GOT3 (cell line): ENCODE data around the gene PTGDS.

Source experiments
- DNase-seq: peaks from one replicate; lab custom pipeline; 2025; ENCODE audit warnings: mixed read lengths; lab: John Stamatoyannopoulos, UW

The PTGDS gene

DNA sequence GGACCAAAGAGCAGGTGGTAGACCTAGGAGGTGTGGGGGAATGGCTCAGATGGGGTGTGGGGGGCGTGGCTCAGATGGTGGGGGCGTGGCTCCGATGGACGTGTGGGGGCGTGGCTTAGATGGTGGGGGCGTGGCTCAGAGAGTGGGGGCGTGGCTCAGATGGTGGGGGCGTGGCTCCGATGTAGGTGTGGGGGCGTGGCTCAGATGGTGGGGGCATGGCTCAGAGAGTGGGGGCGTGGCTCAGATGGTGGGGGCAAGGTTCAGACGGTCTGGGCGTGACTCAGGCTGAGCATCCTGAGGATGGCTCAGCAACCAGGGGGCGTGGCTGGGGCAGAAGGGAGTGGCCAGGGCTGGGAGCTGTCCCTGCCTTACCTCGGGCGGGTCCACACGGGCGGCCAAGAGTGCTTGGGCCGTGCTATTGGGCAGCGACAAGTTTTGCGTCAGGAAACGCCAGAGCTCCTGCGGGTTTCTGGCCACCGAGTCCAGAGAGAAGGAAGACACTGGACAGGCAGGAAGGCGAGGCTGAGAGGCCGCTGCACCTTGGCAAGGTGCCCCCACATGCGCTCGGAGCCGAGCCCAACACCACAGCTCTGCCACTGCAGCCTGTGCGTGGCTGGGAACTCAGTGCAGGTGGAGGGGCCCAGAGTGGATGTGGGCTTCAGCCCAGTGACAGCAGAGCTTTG lies 44.8 kb downstream of the PTGDS start:
- DNase-seq: no peak

DNA sequence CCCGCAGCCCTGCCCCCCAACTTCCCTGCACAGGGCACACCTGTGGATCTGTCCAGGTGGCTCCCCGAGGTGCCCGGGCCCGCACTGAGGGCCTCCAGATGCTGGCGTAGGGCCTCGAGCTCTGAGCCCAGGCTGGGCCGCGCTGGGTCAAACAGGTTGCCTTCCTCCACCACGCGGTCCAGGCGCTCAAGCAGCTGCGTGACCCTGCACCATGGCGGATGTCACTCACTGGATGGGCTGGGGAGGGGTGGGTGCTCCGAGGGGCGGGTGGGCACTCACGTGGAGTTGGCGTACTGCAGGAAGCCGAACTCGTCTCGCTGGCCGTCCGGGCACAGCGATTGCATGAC lies 45.3 kb downstream of the PTGDS start:
- DNase-seq: no peak

DNA sequence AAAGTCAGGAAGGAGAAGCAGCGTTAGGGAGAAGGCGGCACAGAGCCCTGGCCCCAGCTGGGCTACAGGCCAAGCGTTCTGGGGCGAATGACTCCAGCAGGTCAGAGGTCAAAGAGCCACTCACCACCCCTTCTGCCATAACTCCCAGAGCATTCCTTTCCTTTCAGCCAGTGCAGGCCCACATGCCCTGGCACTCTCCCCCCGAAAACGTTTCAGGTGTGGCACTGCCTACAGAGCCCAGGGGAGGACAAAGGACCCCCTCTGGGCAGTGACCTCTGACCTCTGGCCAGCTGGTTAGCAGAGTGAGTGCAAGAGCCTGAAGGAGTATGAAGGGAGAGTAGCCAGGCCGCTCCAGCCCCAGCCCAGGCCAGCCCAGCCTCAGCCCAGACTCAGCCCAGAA lies 45.9 kb downstream of the PTGDS start:
- no peak for DNase-seq

DNA sequence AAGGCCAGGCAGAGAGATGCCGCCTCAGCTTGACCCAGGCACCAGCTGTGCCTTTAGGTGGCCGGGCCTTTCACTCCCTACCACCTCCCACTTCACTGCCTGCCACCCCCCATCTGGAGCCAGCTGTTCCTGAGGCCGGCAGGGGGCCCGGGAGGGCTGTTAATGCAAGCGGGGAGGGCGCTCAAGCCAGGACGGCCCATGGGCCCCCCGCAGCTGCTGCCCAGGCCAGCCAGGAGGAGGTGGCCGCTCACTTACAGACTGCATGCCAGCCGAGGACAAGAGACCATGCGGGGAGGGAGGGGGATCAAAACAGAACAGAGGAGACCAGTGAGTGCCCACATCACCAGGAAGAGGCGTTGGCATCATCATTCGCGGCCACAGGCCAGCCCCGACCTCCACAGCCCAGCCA lies 46.3 kb downstream of the PTGDS start:
- no peak for DNase-seq

DNA sequence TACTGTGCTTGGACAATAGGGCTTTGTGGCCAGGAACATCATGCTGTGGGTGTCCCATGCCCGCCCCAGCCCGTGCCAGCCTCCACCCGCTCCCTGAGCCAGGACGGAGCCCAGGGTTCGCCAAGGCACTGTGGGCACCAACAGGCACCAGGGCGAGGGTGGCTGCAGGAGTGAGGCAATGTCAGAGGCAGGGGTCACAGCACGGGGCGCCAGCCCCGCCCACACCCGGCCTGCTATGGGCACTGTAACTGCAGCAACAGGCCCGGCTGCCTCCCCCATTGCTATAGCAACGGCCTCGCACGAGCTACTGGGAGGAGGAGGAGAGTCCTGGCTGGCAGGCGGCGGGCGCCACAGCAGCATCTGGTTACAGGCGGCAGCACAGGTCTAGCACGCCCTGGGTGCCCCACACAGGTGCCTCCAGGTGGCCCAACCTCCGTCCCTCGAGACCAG lies 48.2 kb downstream of the PTGDS start:
- DNase-seq: no peak

DNA sequence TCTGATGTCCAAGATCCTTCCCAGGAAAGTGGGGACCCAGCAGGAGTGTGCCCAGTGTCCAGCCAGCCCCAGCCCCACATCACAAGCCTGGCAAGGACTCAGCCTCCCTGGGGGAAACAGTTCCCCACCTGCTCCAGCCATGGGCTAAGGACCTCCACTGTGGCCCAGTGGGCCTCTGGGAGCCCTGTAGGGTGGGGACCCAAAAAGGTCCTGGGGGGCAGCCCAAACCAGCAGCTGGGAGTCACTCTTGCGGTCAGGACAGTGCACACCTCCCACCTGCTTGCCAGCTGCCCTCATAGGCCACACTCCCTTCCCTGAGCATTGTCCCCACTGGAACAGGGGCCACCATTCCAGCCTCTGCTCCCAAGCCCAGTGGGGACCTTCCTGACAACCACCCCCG lies 49.1 kb downstream of the PTGDS start:
- no peak for DNase-seq

DNA sequence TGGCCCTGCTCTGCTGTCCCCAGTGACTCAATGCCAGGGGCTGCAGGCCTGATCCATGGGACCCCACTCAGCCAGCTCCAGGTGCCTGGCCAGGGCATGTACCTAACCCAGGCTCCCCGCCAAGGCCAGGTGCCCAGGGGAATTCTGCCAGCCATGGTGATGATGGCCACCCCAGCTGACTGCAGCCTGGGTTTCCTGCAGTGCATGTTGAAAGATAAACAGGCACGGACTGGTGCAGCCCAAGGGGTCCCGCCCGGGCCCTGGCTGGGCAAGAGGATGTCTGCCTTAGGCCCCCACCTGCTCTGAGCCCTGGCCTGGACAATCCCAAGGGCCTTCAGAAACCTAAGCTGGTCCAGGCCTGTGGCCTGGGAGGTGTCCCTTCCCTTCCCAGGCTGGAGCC lies 49.5 kb downstream of the PTGDS start:
- DNase-seq: no peak

DNA sequence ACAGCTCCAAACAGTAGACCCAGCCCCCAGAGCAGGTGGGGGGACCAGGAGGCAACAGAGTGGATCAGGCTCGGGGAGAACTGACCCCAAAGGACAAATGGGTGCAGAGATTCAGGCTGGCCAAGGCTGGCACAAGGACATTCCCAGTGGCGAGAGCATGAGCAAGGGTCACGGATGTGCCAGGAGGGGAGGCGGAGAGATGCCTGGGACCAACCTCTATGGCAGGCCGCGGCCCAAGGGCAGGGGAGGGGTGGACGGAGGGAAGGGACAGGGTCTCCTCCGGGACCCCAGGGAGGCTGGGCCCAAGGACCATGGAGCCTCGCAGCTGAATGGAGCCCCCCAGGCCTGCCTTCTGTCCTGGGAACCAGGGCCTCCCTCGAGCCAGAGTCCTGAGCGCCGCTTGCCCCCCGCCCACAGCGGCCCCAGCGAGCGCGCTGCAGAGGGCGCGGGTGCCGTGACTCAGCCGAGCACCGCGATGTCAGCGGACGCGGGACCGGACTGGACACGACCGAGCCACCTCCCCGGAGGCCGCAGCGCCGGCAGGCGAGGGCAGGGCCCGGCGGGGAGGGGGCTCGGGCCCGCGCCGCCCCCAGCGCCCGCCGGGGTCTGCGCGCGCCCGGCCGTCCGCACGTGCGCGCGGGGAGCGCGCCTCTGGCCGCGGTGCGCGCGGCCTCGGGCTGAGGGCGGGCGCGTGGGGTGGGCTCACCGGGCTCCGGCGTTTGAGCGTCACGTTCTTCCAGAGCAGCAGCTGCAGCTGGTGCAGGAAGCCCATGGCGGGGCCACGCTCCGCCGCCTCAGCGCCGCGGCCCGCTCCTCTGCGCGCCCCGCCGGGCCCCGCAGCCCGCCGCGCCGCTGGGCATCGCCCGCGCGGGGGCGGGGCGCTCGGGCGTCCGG lies 50.3 kb downstream of the PTGDS start, which contains the start of gene ABCA2:
Gene ABCA2, minus strand, starts transcription at position 869 of the 894 bp plus-strand sequence. Its CDS starts 97 bp downstream, at position 772.
- DNase-seq: no peak

DNA sequence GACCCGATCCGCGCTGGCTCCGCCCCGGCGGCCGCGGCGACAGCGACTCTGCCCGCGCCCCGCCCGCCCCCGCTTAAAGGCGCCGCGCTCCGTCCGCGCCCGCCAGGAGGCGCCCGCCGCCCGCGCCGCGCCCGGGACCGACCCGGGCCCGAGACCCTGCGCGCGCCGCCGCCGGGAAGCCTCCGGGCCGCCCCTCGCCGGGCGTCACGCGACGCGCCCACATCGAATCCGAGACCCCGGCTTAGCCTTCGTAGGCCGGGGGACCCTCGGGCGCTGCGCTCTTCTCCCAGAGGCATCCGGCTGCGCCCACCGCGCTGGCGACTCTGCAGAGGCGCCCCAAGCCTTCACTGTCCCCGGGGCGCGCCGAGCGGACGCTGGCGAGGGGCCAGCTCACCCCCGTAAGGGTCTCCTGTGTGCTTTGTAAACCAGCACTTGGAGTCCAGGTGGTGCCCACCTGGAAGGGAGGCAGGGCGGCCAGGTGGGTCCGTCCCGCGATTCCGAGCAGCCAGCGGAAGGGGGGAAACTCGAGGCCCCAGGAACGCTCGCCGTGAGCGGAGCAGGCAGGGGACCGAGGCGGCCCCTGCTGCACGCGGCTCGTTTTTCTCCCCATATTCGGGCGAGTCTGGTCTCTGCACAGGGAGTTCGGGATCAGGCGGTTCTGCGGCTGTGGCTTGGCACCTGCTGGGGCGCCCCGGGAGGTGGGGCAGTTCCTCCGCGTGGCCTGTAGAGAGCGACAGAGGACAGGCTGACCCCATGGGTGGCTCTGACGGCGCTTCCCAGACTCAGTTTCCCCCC lies 51.2 kb downstream of the PTGDS start:
- no peak for DNase-seq

DNA sequence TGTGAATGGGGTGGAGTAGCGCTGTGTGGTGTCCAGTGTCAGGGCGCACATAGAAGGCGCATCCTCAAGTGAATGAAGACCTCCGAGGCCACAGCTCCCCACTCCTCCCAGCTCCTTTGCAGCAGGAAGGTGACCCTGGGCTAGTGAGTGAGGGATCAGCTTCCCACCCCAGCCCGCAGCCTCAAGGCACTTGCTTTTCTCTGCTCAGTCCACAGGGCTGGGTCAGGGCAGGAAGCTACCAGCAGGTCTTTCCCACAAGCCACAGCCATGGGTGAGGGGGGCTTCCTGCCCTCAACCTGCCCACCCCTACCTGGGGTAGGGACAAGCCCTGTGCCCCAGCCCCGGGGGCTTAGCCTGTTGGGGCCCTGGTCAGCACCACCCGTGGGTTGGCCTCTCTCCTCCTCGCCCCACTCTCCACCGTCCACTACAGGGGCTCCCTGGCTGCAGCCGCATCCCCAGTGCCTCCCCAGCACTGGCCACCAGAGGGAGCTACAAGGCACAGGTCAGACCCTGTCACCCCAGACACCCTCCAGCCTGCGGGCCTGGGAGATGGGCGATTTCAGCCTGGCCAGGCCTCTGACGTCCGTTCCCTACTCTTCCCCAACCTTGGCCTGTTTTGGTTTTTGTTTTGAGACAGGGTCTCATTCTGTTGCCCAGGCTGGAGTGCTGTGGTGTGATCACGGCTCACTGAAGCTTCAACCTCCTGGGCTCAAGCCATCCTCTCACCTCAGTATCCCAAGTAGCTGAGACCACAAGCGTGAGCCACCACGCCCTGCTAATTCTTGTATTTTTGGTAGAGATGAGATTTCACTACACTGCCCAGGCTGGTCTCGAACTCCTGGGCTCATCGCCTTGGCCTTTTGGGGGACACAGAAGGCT lies 52.0 kb downstream of the PTGDS start:
- no peak for DNase-seq

DNA sequence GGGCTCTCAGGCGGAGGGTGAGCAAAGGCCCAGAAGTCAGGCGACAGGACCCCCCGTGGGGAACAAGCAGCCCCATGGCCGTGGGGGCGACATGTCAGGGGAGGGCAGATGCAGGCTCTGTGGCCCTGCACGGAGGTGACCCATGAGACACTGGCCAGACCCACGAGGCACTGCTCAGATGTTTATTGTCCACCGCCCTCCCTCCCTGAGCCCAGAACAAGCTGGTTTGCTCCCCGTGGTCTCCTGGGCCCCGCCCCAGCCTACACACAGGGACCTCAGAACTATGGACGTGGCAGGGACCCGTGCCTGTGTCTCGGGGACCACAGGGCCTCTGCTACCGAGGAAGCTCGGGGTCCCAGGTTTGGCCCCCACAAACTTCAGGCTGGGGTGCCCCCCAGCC lies 52.7 kb downstream of the PTGDS start:
- DNase-seq: no peak

DNA sequence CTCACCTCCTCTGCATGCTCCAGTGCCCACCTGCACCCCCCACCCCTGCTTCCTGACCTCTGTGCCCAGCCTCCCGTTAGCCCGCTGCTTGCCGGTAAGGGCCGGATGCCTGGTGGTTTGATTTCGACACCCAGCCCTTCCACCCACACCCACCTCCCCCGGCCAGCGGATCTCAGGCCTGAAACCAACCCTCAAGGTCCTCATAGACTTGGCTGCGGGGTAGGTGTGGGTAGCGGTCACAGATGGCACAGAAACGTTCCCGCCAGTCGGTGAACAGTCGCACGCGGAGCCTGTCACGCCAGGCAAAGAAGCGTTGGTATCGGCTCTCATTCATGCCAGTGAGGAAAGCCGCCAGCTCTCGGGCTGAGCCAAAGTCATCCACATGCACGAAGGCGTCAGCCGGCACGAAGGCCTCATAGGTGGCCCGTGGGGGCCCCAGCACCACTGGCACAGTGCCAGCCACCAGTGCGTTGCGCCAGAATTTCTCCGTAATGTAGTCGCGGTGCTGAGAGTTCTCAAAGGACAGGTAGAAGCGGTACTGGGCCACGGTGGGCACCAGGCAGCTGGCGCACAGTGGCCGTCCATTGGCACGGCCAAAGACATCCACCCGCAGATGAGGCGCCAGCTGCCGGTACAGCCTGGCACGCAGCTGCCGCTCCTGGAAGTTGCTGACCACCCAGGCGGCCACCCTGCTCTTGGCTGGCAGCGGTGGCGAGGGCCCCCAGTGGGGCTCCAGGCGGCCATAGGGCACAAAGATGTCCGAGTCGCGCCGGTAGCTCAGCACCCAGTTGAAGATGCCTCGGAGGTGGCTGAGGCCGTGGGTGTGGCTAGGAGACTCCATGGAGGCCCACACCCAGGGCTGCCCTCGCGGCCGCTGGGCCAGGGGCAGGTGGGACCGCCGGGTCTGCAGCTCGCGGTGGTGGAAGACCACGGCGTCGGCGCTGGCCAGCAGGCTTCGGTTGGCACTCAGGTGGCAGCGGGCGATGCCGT lies 53.5 kb downstream of the PTGDS start:
- no peak for DNase-seq
